ENCODE results near the gene WDR87. TPM values are rescaled to one million over a fixed set of nuclear protein-coding genes. Genes with fewer than 3 reads are reported as not detected.

Gene WDR87
- total and polyA plus RNA-seq, 4 donors, result not detected

DNA sequence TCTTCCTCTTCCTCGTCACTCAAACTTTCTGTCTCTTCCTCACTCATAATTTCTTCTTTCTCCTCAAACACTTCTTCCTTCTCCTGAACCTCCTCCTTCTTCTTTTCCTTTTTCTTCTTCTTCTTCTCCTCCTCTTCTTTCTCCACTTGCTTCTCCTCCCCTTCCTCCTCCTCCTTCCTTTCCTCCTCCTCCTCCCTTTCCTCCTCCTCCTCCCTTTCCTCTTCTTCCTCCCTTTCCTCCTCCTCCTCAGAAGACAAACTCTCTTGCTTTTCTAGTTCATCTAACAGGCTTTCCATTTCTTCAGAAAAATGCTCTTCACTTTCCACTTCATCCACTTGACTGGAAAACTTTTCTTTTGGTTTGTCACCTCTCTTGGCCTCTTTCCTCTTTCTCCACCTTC, 19.8 kb downstream of the WDR87 start:
- Histone ChIP-seq H3K27ac (ENCODE audit: low read depth in 1 of 2, low read length in 2 of 2) (no peak overlapping the region), H3K9me3 (ENCODE audit: control insufficient read depth in 4 of 4, low read length in 3 of 4) (peaks cover 0 to 13% (median 5%) of the 10 kb centered on the region in 4 donors), H3K4me3 (ENCODE audit: low read depth in 1 of 3, low read length in 3 of 3) (no peak overlapping the region), H3K9ac (ENCODE audit: low read depth in 1 of 2, low read length in 2 of 2) (no peak overlapping the region), H3K4me1 (ENCODE audit: control insufficient read depth in 4 of 4, insufficient read depth in 4 of 4, low read length in 3 of 4) (no peaks in the 10 kb centered on the region), H3K36me3 (ENCODE audit: control insufficient read depth in 4 of 4, insufficient read depth in 3 of 4, low read depth in 1 of 4, low read length in 3 of 4) (no peaks in the 10 kb centered on the region), H3K27me3 (ENCODE audit: control insufficient read depth in 4 of 4, insufficient read depth in 4 of 4, low read length in 3 of 4) (peaks cover 0 to 9% (median 0%) of the 10 kb centered on the region in 4 donors)
- TF ChIP-seq HNF4A (conservative IDR thresholded peaks at IDR 0.05) (no peak), MAX (IDR thresholded peaks at IDR 0.05) (no peak), RAD21 (IDR thresholded peaks at IDR 0.05) (no peak), HNF4G (IDR thresholded peaks at IDR 0.05) (no peak), TAF1 (conservative IDR thresholded peaks at IDR 0.05) (no peak), SP1 (IDR thresholded peaks at IDR 0.05) (no peak), FOXA2 (IDR thresholded peaks at IDR 0.05) (no peak), EGR1 (IDR thresholded peaks at IDR 0.05; ENCODE audit: low read depth in 2 of 2) (no peak), JUND (IDR thresholded peaks at IDR 0.05) (no peak), NR2F2 (IDR thresholded peaks at IDR 0.05) (no peak), CTCF (IDR thresholded peaks at IDR 0.05; ENCODE audit: low read depth, low read length, missing input control) (no peak), GABPA (IDR thresholded peaks at IDR 0.05 in 1 of 2, conservative IDR thresholded peaks at IDR 0.05 in 1 of 2) (no peak), YY1 (IDR thresholded peaks at IDR 0.05) (no peak), RXRA (IDR thresholded peaks at IDR 0.05) (no peak), FOXA1 (IDR thresholded peaks at IDR 0.05) (no peak)
- TF ChIP-seq, protein P1, sequence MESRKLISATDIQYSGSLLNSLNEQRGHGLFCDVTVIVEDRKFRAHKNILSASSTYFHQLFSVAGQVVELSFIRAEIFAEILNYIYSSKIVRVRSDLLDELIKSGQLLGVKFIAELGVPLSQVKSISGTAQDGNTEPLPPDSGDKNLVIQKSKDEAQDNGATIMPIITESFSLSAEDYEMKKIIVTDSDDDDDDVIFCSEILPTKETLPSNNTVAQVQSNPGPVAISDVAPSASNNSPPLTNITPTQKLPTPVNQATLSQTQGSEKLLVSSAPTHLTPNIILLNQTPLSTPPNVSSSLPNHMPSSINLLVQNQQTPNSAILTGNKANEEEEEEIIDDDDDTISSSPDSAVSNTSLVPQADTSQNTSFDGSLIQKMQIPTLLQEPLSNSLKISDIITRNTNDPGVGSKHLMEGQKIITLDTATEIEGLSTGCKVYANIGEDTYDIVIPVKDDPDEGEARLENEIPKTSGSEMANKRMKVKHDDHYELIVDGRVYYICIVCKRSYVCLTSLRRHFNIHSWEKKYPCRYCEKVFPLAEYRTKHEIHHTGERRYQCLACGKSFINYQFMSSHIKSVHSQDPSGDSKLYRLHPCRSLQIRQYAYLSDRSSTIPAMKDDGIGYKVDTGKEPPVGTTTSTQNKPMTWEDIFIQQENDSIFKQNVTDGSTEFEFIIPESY (IDR thresholded peaks at IDR 0.05), result no peak
- TF ChIP-seq, protein P2, sequence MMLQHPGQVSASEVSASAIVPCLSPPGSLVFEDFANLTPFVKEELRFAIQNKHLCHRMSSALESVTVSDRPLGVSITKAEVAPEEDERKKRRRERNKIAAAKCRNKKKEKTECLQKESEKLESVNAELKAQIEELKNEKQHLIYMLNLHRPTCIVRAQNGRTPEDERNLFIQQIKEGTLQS (IDR thresholded peaks at IDR 0.05), result no peak
- TF ChIP-seq, protein P3, sequence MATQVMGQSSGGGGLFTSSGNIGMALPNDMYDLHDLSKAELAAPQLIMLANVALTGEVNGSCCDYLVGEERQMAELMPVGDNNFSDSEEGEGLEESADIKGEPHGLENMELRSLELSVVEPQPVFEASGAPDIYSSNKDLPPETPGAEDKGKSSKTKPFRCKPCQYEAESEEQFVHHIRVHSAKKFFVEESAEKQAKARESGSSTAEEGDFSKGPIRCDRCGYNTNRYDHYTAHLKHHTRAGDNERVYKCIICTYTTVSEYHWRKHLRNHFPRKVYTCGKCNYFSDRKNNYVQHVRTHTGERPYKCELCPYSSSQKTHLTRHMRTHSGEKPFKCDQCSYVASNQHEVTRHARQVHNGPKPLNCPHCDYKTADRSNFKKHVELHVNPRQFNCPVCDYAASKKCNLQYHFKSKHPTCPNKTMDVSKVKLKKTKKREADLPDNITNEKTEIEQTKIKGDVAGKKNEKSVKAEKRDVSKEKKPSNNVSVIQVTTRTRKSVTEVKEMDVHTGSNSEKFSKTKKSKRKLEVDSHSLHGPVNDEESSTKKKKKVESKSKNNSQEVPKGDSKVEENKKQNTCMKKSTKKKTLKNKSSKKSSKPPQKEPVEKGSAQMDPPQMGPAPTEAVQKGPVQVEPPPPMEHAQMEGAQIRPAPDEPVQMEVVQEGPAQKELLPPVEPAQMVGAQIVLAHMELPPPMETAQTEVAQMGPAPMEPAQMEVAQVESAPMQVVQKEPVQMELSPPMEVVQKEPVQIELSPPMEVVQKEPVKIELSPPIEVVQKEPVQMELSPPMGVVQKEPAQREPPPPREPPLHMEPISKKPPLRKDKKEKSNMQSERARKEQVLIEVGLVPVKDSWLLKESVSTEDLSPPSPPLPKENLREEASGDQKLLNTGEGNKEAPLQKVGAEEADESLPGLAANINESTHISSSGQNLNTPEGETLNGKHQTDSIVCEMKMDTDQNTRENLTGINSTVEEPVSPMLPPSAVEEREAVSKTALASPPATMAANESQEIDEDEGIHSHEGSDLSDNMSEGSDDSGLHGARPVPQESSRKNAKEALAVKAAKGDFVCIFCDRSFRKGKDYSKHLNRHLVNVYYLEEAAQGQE (IDR thresholded peaks at IDR 0.05), result no peak
- no peak for DNase-seq (ENCODE audit: low spot score)
- WGBS, result 56% methylated on average over 1 of the region's 1 CpG
